ENCODE data around the gene SLC7A6OS. TPM values are rescaled to one million over a fixed set of nuclear protein-coding genes. Genes with fewer than 3 reads are reported as not detected.

Gene SLC7A6OS
- total and polyA plus RNA-seq, 10 of the 15 experiments (the other 5 are each of a cell fraction or from before 2014, with no cell fraction given), result 2.9 to 27.4 (median 16.9) TPM

DNA sequence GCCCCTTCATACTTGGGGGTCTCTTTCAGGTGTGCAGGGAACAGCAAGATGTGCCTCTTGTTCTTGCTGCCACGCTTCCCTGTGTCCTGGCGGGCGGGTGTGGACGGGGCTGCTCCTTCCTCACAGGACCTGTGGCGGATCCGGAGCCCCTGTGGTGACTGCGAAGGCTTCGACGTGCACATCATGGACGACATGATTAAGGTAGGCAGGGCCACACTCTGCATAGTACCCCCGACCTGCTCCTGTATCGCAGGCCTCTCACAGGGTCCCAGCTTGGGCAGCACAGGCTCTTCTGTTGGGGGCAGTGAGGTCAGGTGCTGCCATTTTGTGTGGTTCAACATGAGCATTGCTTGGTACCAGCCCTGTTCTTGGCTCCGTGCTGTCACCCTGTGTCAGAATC lies 42.6 kb upstream of the SLC7A6OS start:
- H3K4me3 ChIP-seq, result no peak overlapping the region
- H3K9me3 ChIP-seq (replicated peaks; ENCODE audit: control insufficient read depth, insufficient read depth, low read length), result no peaks in the 10 kb centered on the region
- SMC1A ChIA-PET (ENCODE audit: uncharacterized antibody, unreplicated experiment), result interaction anchor here (0.6 kb wide), 1 partner anchor 84 kb away, joined by 3 read pairs; no protein-coding TSS in a partner anchor
- intact Hi-C loops (cut with micrococcal nuclease; ENCODE audit: unreplicated experiment), result no loop called here
- H4K20me1 ChIP-seq (ENCODE audit: control insufficient read depth, insufficient read depth), result no peaks in the 10 kb centered on the region
- no peak overlapping the region for H3K27ac ChIP-seq (ENCODE audit: control insufficient read depth, insufficient read depth)
- H3K27me3 ChIP-seq (replicated peaks in 1 of 2; ENCODE audit: control insufficient read depth in 2 of 2, insufficient read depth in 2 of 2, low read length in 1 of 2), result no peaks in the 10 kb centered on the region
- BruUV-seq (replicated peaks), result no TSS peak
- ATAC-seq (no peak), FAIRE-seq (no peak), DNase-seq (ENCODE audit: low read depth, low spot score) (no peak)
- peaks cover 31 to 47% of the 10 kb centered on the region in 2 experiments for H3K36me3 ChIP-seq (ENCODE audit: control insufficient read depth in 2 of 2, insufficient read depth in 2 of 2, low read length in 1 of 2)
- in situ Hi-C loops (cut with MboI), result no loop called here
- POLR2A ChIA-PET, result interaction anchor here (0.6 kb wide), 1 partner anchor 388 kb away, joined by 6 read pairs; no protein-coding TSS in a partner anchor
- no peak for TF ChIP-seq GATAD2B (conservative IDR thresholded peaks at IDR 0.05; ENCODE audit: low read depth)
- H3K79me2 ChIP-seq (ENCODE audit: control insufficient read depth, insufficient read depth, low read length), result no peaks in the 10 kb centered on the region
- CTCF ChIA-PET, result no interaction called here
- H3K9ac ChIP-seq (ENCODE audit: control insufficient read depth, insufficient read depth, low read length), result no peak overlapping the region
- H2AFZ ChIP-seq (ENCODE audit: control insufficient read depth, low read depth, low read length), result no peak overlapping the region
- peaks cover 23% of the 10 kb centered on the region for H3K4me1 ChIP-seq (ENCODE audit: control insufficient read depth, insufficient read depth, low read length)
- RAD21 ChIA-PET (ENCODE audit: unreplicated experiment), result no interaction called here
- no peak overlapping the region for H3K4me2 ChIP-seq (ENCODE audit: control insufficient read depth, insufficient read depth)
- 93% methylated on average over 13 of the region's 13 CpGs for WGBS (ENCODE audit: insufficient coverage, insufficient replicate concordance, low lambda C conversion rate, missing lambda C conversion rate)

DNA sequence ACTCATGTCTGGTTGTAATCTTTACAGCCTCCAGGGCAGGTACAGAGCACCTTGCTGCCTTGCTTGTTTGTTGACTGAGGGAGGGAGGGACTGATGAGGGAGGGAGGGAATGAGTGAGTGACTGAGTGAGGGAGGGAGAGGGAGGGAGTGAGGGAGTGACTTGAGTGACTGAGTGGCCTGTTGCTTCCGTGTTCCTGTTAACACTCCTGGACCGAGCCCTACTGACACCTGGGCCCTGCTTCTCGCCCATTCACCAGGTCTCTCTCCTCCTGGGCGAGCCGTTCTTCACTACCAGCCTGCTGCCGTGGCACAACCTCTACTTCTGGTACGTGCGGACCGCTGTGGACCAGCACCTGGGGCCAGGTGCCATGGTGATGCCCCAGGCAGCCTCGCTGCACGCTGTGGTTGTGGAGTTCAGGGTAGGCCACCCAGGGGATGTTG lies 41.3 kb upstream of the SLC7A6OS start:
- BruUV-seq (replicated peaks), result no TSS peak
- no peaks in the 10 kb centered on the region for H3K79me2 ChIP-seq (ENCODE audit: control insufficient read depth, insufficient read depth, low read length)
- H3K27ac ChIP-seq (ENCODE audit: control insufficient read depth, insufficient read depth), result no peak overlapping the region
- no peaks in the 10 kb centered on the region for H3K27me3 ChIP-seq (replicated peaks in 1 of 2; ENCODE audit: control insufficient read depth in 2 of 2, insufficient read depth in 2 of 2, low read length in 1 of 2)
- H3K9ac ChIP-seq (ENCODE audit: control insufficient read depth, insufficient read depth, low read length), result no peak overlapping the region
- RAD21 ChIA-PET (ENCODE audit: unreplicated experiment), result no interaction called here
- no peaks in the 10 kb centered on the region for H3K9me3 ChIP-seq (replicated peaks; ENCODE audit: control insufficient read depth, insufficient read depth, low read length)
- no peak overlapping the region for H3K4me2 ChIP-seq (ENCODE audit: control insufficient read depth, insufficient read depth)
- no peak overlapping the region for H2AFZ ChIP-seq (ENCODE audit: control insufficient read depth, low read depth, low read length)
- CTCF ChIA-PET, result interaction anchor here (1.2 kb wide), 1 partner anchor 90 kb away, joined by 5 read pairs; no protein-coding TSS in a partner anchor
- in situ Hi-C loops (cut with MboI), result no loop called here
- ATAC-seq (no peak), DNase-seq (ENCODE audit: low read depth, low spot score) (no peak), FAIRE-seq (no peak)
- H3K36me3 ChIP-seq (ENCODE audit: control insufficient read depth in 2 of 2, insufficient read depth in 2 of 2, low read length in 1 of 2), result peaks cover 25 to 41% of the 10 kb centered on the region in 2 experiments
- H4K20me1 ChIP-seq (ENCODE audit: control insufficient read depth, insufficient read depth), result no peaks in the 10 kb centered on the region; the same call in 1 of the 2 replicates
- WGBS (ENCODE audit: insufficient coverage, insufficient replicate concordance, low lambda C conversion rate, missing lambda C conversion rate), result 98% methylated on average over 9 of the region's 11 CpGs
- H3K4me3 ChIP-seq, result no peak overlapping the region
- POLR2A ChIA-PET, result no interaction called here
- H3K4me1 ChIP-seq (ENCODE audit: control insufficient read depth, insufficient read depth, low read length), result peaks cover 17% of the 10 kb centered on the region
- SMC1A ChIA-PET (ENCODE audit: uncharacterized antibody, unreplicated experiment), result no interaction called here
- intact Hi-C loops (cut with micrococcal nuclease; ENCODE audit: unreplicated experiment), result no loop called here
- TF ChIP-seq SREBF2 (IDR thresholded peaks at IDR 0.05; ENCODE audit: low read length) (no peak), HDAC2 (IDR thresholded peaks at IDR 0.05) (no peak), CHD2 (IDR thresholded peaks at IDR 0.05; ENCODE audit: borderline replicate concordance, low read depth, low read length) (no peak), IRF4 (IDR thresholded peaks at IDR 0.05; ENCODE audit: low read depth, low read length) (no peak), SKIL (IDR thresholded peaks at IDR 0.05; ENCODE audit: low read depth, poor library complexity, severe bottlenecking) (no peak), ZNF274 (IDR thresholded peaks at IDR 0.05; ENCODE audit: insufficient read depth, insufficient read length) (no peak), BRCA1 (IDR thresholded peaks at IDR 0.05; ENCODE audit: low read depth, low read length) (no peak)
- TF ChIP-seq, protein P1, sequence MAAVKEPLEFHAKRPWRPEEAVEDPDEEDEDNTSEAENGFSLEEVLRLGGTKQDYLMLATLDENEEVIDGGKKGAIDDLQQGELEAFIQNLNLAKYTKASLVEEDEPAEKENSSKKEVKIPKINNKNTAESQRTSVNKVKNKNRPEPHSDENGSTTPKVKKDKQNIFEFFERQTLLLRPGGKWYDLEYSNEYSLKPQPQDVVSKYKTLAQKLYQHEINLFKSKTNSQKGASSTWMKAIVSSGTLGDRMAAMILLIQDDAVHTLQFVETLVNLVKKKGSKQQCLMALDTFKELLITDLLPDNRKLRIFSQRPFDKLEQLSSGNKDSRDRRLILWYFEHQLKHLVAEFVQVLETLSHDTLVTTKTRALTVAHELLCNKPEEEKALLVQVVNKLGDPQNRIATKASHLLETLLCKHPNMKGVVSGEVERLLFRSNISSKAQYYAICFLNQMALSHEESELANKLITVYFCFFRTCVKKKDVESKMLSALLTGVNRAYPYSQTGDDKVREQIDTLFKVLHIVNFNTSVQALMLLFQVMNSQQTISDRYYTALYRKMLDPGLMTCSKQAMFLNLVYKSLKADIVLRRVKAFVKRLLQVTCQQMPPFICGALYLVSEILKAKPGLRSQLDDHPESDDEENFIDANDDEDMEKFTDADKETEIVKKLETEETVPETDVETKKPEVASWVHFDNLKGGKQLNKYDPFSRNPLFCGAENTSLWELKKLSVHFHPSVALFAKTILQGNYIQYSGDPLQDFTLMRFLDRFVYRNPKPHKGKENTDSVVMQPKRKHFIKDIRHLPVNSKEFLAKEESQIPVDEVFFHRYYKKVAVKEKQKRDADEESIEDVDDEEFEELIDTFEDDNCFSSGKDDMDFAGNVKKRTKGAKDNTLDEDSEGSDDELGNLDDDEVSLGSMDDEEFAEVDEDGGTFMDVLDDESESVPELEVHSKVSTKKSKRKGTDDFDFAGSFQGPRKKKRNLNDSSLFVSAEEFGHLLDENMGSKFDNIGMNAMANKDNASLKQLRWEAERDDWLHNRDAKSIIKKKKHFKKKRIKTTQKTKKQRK (IDR thresholded peaks at IDR 0.05; ENCODE audit: low read depth, low read length), result no peak
- TF ChIP-seq, protein P2, sequence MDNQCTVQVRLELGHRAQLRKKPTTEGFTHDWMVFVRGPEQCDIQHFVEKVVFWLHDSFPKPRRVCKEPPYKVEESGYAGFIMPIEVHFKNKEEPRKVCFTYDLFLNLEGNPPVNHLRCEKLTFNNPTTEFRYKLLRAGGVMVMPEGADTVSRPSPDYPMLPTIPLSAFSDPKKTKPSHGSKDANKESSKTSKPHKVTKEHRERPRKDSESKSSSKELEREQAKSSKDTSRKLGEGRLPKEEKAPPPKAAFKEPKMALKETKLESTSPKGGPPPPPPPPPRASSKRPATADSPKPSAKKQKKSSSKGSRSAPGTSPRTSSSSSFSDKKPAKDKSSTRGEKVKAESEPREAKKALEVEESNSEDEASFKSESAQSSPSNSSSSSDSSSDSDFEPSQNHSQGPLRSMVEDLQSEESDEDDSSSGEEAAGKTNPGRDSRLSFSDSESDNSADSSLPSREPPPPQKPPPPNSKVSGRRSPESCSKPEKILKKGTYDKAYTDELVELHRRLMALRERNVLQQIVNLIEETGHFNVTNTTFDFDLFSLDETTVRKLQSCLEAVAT (IDR thresholded peaks at IDR 0.05), result no peak
